Natural killer cell treated with Interleukin-12 subunit alpha and Interleukin-12 subunit beta and Interleukin-15 and Interleukin-18, amount 100 ng/mL, for 72 hours (primary cell): Measurements from ENCODE around the gene PPP1R1C. TPM values are rescaled to one million over a fixed set of nuclear protein-coding genes. Genes with fewer than 3 reads are reported as not detected.
"Not testable (repeated sequence)": the region's sequence is repeated elsewhere in the genome, so short reads cannot be mapped to it uniquely, and the experiment has no call there.

ENCODE experiments used
- ATAC-seq, 2 donors: fragments of 150-1000 bp; cut with Tn5 transposase in 1 of 2; sonication (Bioruptor Pico), chemical (Tn5 transposase) in 1 of 2; 2 replicates each; pipeline ENCODE4 v1.10.0; 2021
- DNase-seq: peaks from one replicate; pipeline ENCODE4 v3.0.0; 2022; ENCODE audit warnings: low spot score
- H3K27ac Mint-ChIP-seq, 2 donors: 1 replicate in 1 of 2; 2 replicates in 1 of 2; pipeline ENCODE4 v1.8.0; 2022; ENCODE audit warnings: mixed read lengths in 2 of 2, mild to moderate bottlenecking in 1 of 2, moderate library complexity in 1 of 2
- H3K27me3 Mint-ChIP-seq, 2 donors: 1 replicate in 1 of 2; 2 replicates in 1 of 2; pipeline ENCODE4 v1.8.0; 2022; ENCODE audit warnings: mixed read lengths in 2 of 2
- H3K36me3 Mint-ChIP-seq: one replicate; pipeline ENCODE4 v1.8.0; 2022; ENCODE audit warnings: mixed read lengths
- H3K4me1 Mint-ChIP-seq, 2 donors: 1 replicate in 1 of 2; 2 replicates in 1 of 2; pipeline ENCODE4 v1.8.0; 2022; ENCODE audit warnings: low read depth in 2 of 2, mixed read lengths in 2 of 2, mild to moderate bottlenecking in 1 of 2
- H3K4me3 Mint-ChIP-seq: one replicate; pipeline ENCODE4 v1.8.0; 2022; ENCODE audit warnings: mixed read lengths
- H3K9me3 Mint-ChIP-seq: 2 replicates; pipeline ENCODE4 v1.8.0; 2022; ENCODE audit warnings: mixed read lengths
- total RNA-seq, 2 donors: library from RNA; stranded (reverse); gene quantifications; one replicate each; pipeline ENCODE4 v1.2.3, GENCODE V29; 2022

Gene PPP1R1C
- total RNA-seq, 2 donors from 2014 or later, result not detected

GRCh38 chr2:182014284-182014683 is 28.6 kb downstream of the PPP1R1C start:
- Mint-ChIP-seq H3K27ac (no peak overlapping the region), H3K4me3 (no peak overlapping the region), H3K27me3 (peaks cover 3 to 6% of the 10 kb centered on the region in 2 donors), H3K36me3 (no peaks in the 10 kb centered on the region), H3K4me1 (no peaks in the 10 kb centered on the region), H3K9me3 (peaks cover 7% of the 10 kb centered on the region)
- no peak for DNase-seq
- peak in 1 of 2 donors; percentile 31 for ATAC-seq

DNA sequence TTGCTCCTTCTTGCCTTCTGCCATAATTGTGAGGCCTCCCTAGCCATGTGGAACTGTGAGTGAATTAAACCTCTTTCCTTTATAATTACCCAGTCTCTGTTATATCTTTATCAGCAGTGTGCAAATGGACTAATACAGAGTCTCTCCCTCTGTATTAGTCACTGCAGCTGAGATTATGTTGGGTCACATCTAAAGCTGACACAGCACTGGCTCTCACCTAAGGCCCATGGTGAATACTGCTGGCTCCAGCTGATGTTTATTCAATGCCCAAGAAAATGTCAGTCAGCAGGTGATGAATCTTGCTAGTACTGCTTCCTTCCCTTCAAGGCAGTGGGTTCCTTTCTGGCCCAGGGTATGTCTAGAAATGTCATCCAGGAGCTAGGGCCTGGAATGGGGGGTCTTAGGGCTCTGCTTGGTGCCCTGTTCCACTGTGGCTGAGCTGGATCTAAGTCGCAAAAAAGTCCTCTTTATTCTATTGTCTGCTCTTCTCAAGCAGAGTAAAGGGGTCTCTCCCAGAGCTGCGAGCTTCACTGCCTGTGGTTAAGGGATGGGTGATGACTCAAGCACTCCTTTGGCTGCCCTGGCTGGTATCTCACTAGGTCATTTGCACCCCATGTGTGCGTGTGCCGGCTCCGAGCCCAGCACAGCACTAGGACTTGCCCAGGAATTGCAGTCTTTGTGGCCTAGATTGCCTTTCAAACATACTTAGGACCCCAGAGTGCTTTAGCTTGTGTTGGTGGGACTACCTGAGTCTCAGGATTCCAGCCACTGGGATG is 29.9 kb downstream of the PPP1R1C start:
- H3K9me3 Mint-ChIP-seq, result peaks cover 7% of the 10 kb centered on the region
- no peak overlapping the region for H3K27ac Mint-ChIP-seq
- no peaks in the 10 kb centered on the region for H3K36me3 Mint-ChIP-seq
- peaks cover 3 to 6% of the 10 kb centered on the region in 2 donors for H3K27me3 Mint-ChIP-seq
- no peaks in the 10 kb centered on the region for H3K4me1 Mint-ChIP-seq
- ATAC-seq, result no peak
- H3K4me3 Mint-ChIP-seq, result no peak overlapping the region
- DNase-seq, result no peak

DNA sequence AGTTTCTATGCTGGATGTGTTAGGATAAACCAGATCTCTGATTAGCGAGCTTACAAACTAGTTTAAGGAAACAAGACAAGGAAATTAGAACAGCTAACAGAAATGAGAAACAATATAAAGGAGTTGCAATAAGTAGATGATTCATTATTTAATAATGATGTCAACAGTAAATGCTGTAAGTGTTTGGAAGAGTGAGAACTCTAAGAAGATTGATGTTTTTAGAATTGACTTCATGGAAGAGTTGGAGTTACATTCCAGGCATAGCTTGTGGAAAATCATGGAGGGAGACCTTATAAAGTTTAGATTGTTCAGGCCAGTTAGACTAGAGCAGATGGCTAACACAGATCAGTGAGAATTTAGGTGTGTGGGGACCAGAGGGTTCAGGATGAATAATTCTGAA is 32.6 kb downstream of the PPP1R1C start:
- no peak overlapping the region for H3K4me3 Mint-ChIP-seq
- no peak overlapping the region for H3K27ac Mint-ChIP-seq
- no peak for DNase-seq
- peaks cover 0 to 6% of the 10 kb centered on the region in 2 donors for H3K27me3 Mint-ChIP-seq
- H3K36me3 Mint-ChIP-seq, result no peaks in the 10 kb centered on the region
- no peak for ATAC-seq
- no peaks in the 10 kb centered on the region for H3K4me1 Mint-ChIP-seq
- peaks cover 4% of the 10 kb centered on the region for H3K9me3 Mint-ChIP-seq

GRCh38 chr2:182019731-182020130 is 34.1 kb downstream of the PPP1R1C start:
- Mint-ChIP-seq H3K27me3 (peaks cover 0 to 6% of the 10 kb centered on the region in 2 donors), H3K27ac (no peak overlapping the region), H3K4me1 (no peaks in the 10 kb centered on the region), H3K9me3 (peaks cover 4% of the 10 kb centered on the region), H3K36me3 (no peaks in the 10 kb centered on the region), H3K4me3 (no peak overlapping the region)
- ATAC-seq, result no peak
- DNase-seq, result no peak

- Mint-ChIP-seq H3K4me3 (no peak overlapping the region), H3K4me1 (no peaks in the 10 kb centered on the region), H3K27ac (no peak overlapping the region), H3K36me3 (no peaks in the 10 kb centered on the region), H3K27me3 (peaks cover 0 to 6% of the 10 kb centered on the region in 2 donors), H3K9me3 (no peaks in the 10 kb centered on the region)
- ATAC-seq (no peak), DNase-seq (no peak)
Measured at GRCh38 chr2:182020286-182021070, 34.8 kb downstream of the PPP1R1C start.

DNA sequence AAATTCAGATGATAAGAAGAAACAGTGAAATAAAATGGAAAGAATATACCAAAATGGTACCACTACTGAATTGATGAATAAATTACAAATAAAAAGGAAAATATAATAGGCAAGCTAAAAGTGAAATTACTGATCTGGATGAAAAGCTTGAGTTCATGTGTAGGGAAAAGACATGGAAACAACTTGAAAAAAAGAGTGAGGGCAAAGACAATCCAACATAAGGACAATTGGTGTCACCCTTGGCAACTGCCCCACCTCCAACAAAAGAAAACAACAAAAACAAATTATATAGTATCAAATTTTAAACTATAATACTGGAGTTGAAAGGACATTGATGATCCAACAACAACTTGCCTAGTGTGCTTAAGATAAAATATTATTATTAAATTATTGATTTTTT is 37.6 kb downstream of the PPP1R1C start:
- no peaks in the 10 kb centered on the region for H3K36me3 Mint-ChIP-seq
- no peak overlapping the region for H3K27ac Mint-ChIP-seq
- DNase-seq (no peak), ATAC-seq (no peak)
- H3K9me3 Mint-ChIP-seq, result no peaks in the 10 kb centered on the region
- no peak overlapping the region for H3K4me3 Mint-ChIP-seq
- H3K27me3 Mint-ChIP-seq, result peaks cover 0 to 5% of the 10 kb centered on the region in 2 donors
- no peaks in the 10 kb centered on the region for H3K4me1 Mint-ChIP-seq

GRCh38 chr2:182030875-182031274 is 45.2 kb downstream of the PPP1R1C start:
- DNase-seq, H3K9me3 Mint-ChIP-seq, ATAC-seq, H3K27ac Mint-ChIP-seq, H3K4me3 Mint-ChIP-seq, H3K4me1 Mint-ChIP-seq, H3K36me3 Mint-ChIP-seq: not testable (repeated sequence)
- H3K27me3 Mint-ChIP-seq, result peaks cover 0 to 17% of the 10 kb centered on the region in 2 donors

- ATAC-seq (no peak), DNase-seq (no peak)
- peaks cover 2% of the 10 kb centered on the region for H3K9me3 Mint-ChIP-seq
- no peaks in the 10 kb centered on the region for H3K4me1 Mint-ChIP-seq
- H3K27ac Mint-ChIP-seq, result no peak overlapping the region
- peaks cover 0 to 17% of the 10 kb centered on the region in 2 donors for H3K27me3 Mint-ChIP-seq
- H3K36me3 Mint-ChIP-seq, result no peaks in the 10 kb centered on the region
- H3K4me3 Mint-ChIP-seq, result no peak overlapping the region
Measured at GRCh38 chr2:182031956-182032355, 46.3 kb downstream of the PPP1R1C start.

GRCh38 chr2:182033449-182033848 is 47.8 kb downstream of the PPP1R1C start:
- Mint-ChIP-seq H3K36me3 (no peaks in the 10 kb centered on the region), H3K27me3 (peaks cover 0 to 17% of the 10 kb centered on the region in 2 donors), H3K4me3 (no peak overlapping the region), H3K27ac (no peak overlapping the region), H3K9me3 (peaks cover 2% of the 10 kb centered on the region), H3K4me1 (no peaks in the 10 kb centered on the region)
- DNase-seq (no peak), ATAC-seq (no peak)

DNA sequence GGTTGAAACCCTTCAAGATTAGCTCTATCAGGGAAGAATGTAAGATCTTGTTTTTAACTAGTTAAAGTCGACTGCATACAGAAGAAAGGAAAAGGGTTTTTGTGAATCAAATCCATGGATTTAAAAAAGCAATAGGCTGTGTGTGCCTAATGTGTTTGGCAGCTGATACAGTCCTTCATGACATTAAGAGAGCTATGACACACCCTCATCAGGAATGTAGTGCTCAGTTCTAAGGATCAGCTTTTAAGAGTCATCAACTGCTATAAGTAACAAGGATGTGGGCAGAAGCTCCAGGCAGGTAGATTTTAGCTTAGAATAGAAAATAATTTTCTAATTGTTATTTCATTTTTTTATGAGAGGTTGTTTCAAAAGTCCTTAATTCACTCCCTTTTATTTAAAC is 52.9 kb downstream of the PPP1R1C start:
- H3K36me3 Mint-ChIP-seq, result no peaks in the 10 kb centered on the region
- DNase-seq (no peak), ATAC-seq (no peak)
- peaks cover 3% of the 10 kb centered on the region for H3K9me3 Mint-ChIP-seq
- no peaks in the 10 kb centered on the region for H3K4me1 Mint-ChIP-seq
- no peak overlapping the region for H3K27ac Mint-ChIP-seq
- no peak overlapping the region for H3K4me3 Mint-ChIP-seq
- peaks cover 0 to 10% of the 10 kb centered on the region in 2 donors for H3K27me3 Mint-ChIP-seq

DNA sequence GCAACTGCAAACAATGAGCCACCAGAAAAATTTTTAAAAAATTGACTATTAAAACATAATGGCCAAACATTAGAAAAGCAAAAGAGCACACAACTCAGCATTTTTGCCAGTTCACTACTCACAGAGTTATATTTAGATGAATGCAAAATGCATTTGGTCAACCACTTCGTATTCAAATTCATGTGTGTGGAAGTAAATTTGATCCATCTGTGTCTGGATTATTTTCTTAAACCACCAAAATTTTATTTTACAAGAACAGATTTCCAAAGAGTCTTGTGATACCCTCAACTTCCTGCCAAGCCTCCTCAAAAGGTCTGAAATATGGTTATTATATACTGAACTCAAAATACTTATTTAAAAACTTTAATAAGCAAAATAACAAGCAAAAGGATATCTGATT is 57.4 kb downstream of the PPP1R1C start:
- DNase-seq (no peak), ATAC-seq (no peak)
- H3K9me3 Mint-ChIP-seq, result peaks cover 7% of the 10 kb centered on the region

GRCh38 chr2:182043861-182044260 is 58.2 kb downstream of the PPP1R1C start:
- peaks cover 7% of the 10 kb centered on the region for H3K9me3 Mint-ChIP-seq
- no peaks in the 10 kb centered on the region for H3K36me3 Mint-ChIP-seq
- no peak for DNase-seq
- no peaks in the 10 kb centered on the region for H3K4me1 Mint-ChIP-seq
- H3K4me3 Mint-ChIP-seq, result no peak overlapping the region
- peaks cover 5 to 6% of the 10 kb centered on the region in 2 donors for H3K27me3 Mint-ChIP-seq
- no peak overlapping the region for H3K27ac Mint-ChIP-seq
- ATAC-seq, result no peak

More for the DNA sequence above, 57.4 kb downstream of the PPP1R1C start:
- no peaks in the 10 kb centered on the region for H3K36me3 Mint-ChIP-seq
- H3K27me3 Mint-ChIP-seq, result peaks cover 5 to 6% of the 10 kb centered on the region in 2 donors
- H3K27ac Mint-ChIP-seq, result no peak overlapping the region
- no peak overlapping the region for H3K4me3 Mint-ChIP-seq
- H3K4me1 Mint-ChIP-seq, result no peaks in the 10 kb centered on the region

DNA sequence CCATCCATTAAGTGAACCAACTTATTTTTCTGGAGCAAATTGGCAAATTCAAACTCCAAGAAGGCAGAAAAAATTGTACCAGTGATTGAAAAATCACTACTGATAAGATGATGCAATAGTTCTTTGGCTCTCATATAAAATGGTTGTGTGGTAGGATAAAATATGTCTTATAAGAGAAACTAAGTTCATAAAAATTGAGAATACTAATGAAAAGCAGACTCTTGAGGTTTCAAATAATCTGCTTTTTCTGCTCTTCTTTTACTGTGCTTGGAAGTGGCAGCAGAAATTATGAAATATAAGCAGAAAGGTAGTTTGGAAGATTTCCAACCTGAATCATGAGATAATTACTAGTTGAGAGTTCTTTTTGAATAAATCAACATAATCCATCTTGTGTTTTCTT is 61.9 kb downstream of the PPP1R1C start:
- Mint-ChIP-seq H3K9me3 (peaks cover 7% of the 10 kb centered on the region), H3K4me1 (no peaks in the 10 kb centered on the region), H3K4me3 (no peak overlapping the region), H3K27me3 (peaks cover 5 to 6% of the 10 kb centered on the region in 2 donors), H3K27ac (no peak overlapping the region), H3K36me3 (no peaks in the 10 kb centered on the region)
- ATAC-seq (no peak), DNase-seq (no peak)

GRCh38 chr2:182048088-182048487 is 62.4 kb downstream of the PPP1R1C start:
- ATAC-seq (no peak), DNase-seq (no peak)
- no peak overlapping the region for H3K4me3 Mint-ChIP-seq
- no peaks in the 10 kb centered on the region for H3K36me3 Mint-ChIP-seq
- H3K27me3 Mint-ChIP-seq, result peaks cover 5 to 6% of the 10 kb centered on the region in 2 donors
- H3K4me1 Mint-ChIP-seq, result no peaks in the 10 kb centered on the region
- no peak overlapping the region for H3K27ac Mint-ChIP-seq
- peaks cover 7% of the 10 kb centered on the region for H3K9me3 Mint-ChIP-seq
